Kidney (tissue), 14 donors: Measurements from ENCODE around the gene PRPF40A. TPM values are rescaled to one million over a fixed set of nuclear protein-coding genes. Genes with fewer than 3 reads are reported as not detected.

ENCODE experiments used
- DNase-seq, 5 donors: peaks; one replicate each; pipeline ENCODE4 v3.0.0-alpha.2; 2013 to 2020
- FAIRE-seq: peaks from 2 replicates; lab custom pipeline; 2012; peaks lifted over from hg19 to GRCh38; lab: Jason Lieb, UNC
- H3K27ac ChIP-seq, 2 donors: one replicate each; pipeline ENCODE4 v1.7.0; 2013; ENCODE audit warnings: low read depth in 2 of 2, low read length in 2 of 2, inconsistent platforms in 1 of 2
- H3K27me3 ChIP-seq: one replicate; pipeline ENCODE4 v1.7.1; 2013; ENCODE audit warnings: low read length, inconsistent platforms; ENCODE audit not compliant: control insufficient read depth, insufficient read depth
- H3K36me3 ChIP-seq, 3 donors: one replicate each; pipeline versions ENCODE4 v1.7.0 to v1.7.1; 2013; ENCODE audit warnings: low read length in 3 of 3, control low read depth in 1 of 3, inconsistent platforms in 1 of 3; ENCODE audit not compliant: insufficient read depth in 3 of 3, control insufficient read depth in 2 of 3
- H3K4me1 ChIP-seq, 3 donors: one replicate each; pipeline versions ENCODE4 v1.7.0 to v1.7.1; 2013; ENCODE audit warnings: low read length in 3 of 3, inconsistent platforms in 1 of 3, low read depth in 1 of 3; ENCODE audit not compliant: control insufficient read depth in 2 of 3, insufficient read depth in 2 of 3
- H3K4me3 ChIP-seq, 3 donors: one replicate each; pipeline versions ENCODE4 v1.7.0 to v1.8.1; 2013; ENCODE audit warnings: low read length in 3 of 3, control low read depth in 1 of 3, inconsistent platforms in 1 of 3
- H3K9ac ChIP-seq, 3 donors: one replicate each; pipeline versions ENCODE4 v1.7.0 to v1.7.1; 2013; ENCODE audit warnings: low read length in 3 of 3, control low read depth in 1 of 3, inconsistent platforms in 1 of 3
- H3K9me3 ChIP-seq, 3 donors: one replicate each; pipeline versions ENCODE4 v1.7.0 to v1.7.1; 2013; ENCODE audit warnings: low read length in 3 of 3, control low read depth in 1 of 3, inconsistent platforms in 1 of 3; ENCODE audit not compliant: control insufficient read depth in 2 of 3, insufficient read depth in 1 of 3
- CTCF ChIP-seq: IDR thresholded peaks from 3 replicates; pipeline ENCODE4 v1.5.1; 2012; ENCODE audit warnings: mild to moderate bottlenecking, moderate library complexity, borderline replicate concordance; ENCODE audit not compliant: insufficient read depth; ENCODE audit errors: extremely low read depth
- intact Hi-C: fragments of 100-400 bp; cut with DNase I; formaldehyde crosslinking; loops from one replicate; pipeline ENCODE4 v1.11.1; 2022
- polyA plus RNA-seq: library from polyadenylated mRNA; stranded (reverse); fragments of 350-450 nt; fragmentation: Illumina TruSeq; extraction: RNeasy Lipid Tissue Mini Kit (QIAGEN cat#74804); gene quantifications from one replicate; pipeline ENCODE4 v1.2.3, GENCODE V29; 2014; ENCODE audit warnings: low read depth, low replicate concordance; ENCODE audit not compliant: insufficient read depth
- total RNA-seq: library from RNA; stranded (reverse); fragmentation: NEBNext Ultra II Directional; extraction: Animal tissue kit (Norgen Biotek cat#: 25700); gene quantifications from one replicate; pipeline ENCODE4 v1.2.1, GENCODE V29; 2021
- donor health status: control.
- donor health status: control.
- donor health status: control.
- donor health status: control.
- donor health status: control.
- donor health status: DM: yes; HTN: yes; CAD: no.
- donor health status: Normal renal cell carcinoma (clear cell type).

Gene PRPF40A
- total and polyA plus RNA-seq, 2 donors from 2014 or later, result 20.2 to 82.7 TPM

DNA sequence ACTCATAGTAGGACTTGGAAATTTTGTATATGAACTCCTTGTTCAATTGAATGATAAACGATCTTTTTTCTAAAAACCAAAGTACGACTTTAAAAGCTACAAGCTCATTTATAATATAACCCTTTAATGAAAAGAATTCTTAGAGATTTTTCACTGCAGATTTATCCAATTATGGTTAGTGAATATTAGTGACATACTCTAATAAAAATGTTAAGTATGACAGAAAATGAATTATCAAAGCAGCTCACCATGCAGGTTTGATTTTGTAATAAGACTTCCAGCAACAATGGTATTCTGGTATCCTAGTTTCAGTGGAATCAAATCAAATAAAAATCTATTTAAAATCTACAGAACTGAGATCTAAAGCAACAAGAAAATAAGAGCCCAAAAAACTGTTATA, 38.5 kb downstream of the PRPF40A start:
- no peak for TF ChIP-seq CTCF
- DNase-seq (no peak), FAIRE-seq (no peak)
- Histone ChIP-seq H3K27ac (no peak overlapping the region), H3K9ac (no peak overlapping the region), H3K9me3 (no peaks in the 10 kb centered on the region), H3K4me3 (no peak overlapping the region), H3K36me3 (peaks cover 2 to 22% (median 5%) of the 10 kb centered on the region in 3 donors), H3K27me3 (no peaks in the 10 kb centered on the region), H3K4me1 (no peaks in the 10 kb centered on the region)
- intact Hi-C loops, result no loop called here

GRCh38 chr2:152676461-152676860, 40.8 kb downstream of the PRPF40A start:
- H3K4me1 ChIP-seq, result no peaks in the 10 kb centered on the region
- no peaks in the 10 kb centered on the region for H3K27me3 ChIP-seq
- H3K9me3 ChIP-seq, result no peaks in the 10 kb centered on the region
- no peak overlapping the region for H3K4me3 ChIP-seq
- H3K27ac ChIP-seq, result no peak overlapping the region
- TF ChIP-seq CTCF, result no peak
- H3K9ac ChIP-seq, result no peak overlapping the region
- FAIRE-seq, result no peak
- peaks cover 2 to 25% (median 13%) of the 10 kb centered on the region in 3 donors for H3K36me3 ChIP-seq
- intact Hi-C loops, result no loop called here
- DNase-seq, result no peak

GRCh38 chr2:152674334-152674733, 42.9 kb downstream of the PRPF40A start:
- H3K4me1 ChIP-seq, result no peaks in the 10 kb centered on the region
- FAIRE-seq, result no peak
- no peaks in the 10 kb centered on the region for H3K9me3 ChIP-seq
- peaks cover 2 to 21% (median 15%) of the 10 kb centered on the region in 3 donors for H3K36me3 ChIP-seq
- no peak overlapping the region for H3K4me3 ChIP-seq
- intact Hi-C loops, result no loop called here
- H3K27me3 ChIP-seq, result no peaks in the 10 kb centered on the region
- H3K27ac ChIP-seq, result no peak overlapping the region
- no peak for DNase-seq
- H3K9ac ChIP-seq, result no peak overlapping the region
- no peak for TF ChIP-seq CTCF

GRCh38 chr2:152664725-152665124, 52.5 kb downstream of the PRPF40A start:
- FAIRE-seq, result no peak

More at GRCh38 chr2:152664725-152665124, 52.5 kb downstream of the PRPF40A start:
- intact Hi-C loops, result no loop called here
- Histone ChIP-seq H3K4me1 (no peaks in the 10 kb centered on the region), H3K27me3 (no peaks in the 10 kb centered on the region), H3K27ac (no peak overlapping the region), H3K4me3 (no peak overlapping the region), H3K9ac (no peak overlapping the region), H3K36me3 (peaks cover 9 to 45% (median 22%) of the 10 kb centered on the region in 3 donors), H3K9me3 (no peaks in the 10 kb centered on the region)
- no peak for TF ChIP-seq CTCF
- no peak for DNase-seq
